AG10803 (cell line): ENCODE data around the gene DCTN1.

ENCODE experiments used
- DNase-seq: peaks from one replicate; pipeline ENCODE4 v3.0.0; 2010; ENCODE audit warnings: low read depth
- H3K4me3 ChIP-seq: 2 replicates; pipeline ENCODE4 v1.5.1; 2011; ENCODE audit warnings: mild to moderate bottlenecking, low read length, control low read depth
- CTCF ChIP-seq: conservative IDR thresholded peaks from 2 replicates; pipeline ENCODE4 v1.5.1; 2011; ENCODE audit warnings: mild to moderate bottlenecking, low read length, control low read depth, inconsistent platforms

DCTN1 gene

GRCh38 chr2:74327199-74327598 lies 52.9 kb downstream of the DCTN1 start:
- TF ChIP-seq CTCF = no peak
- no peak for DNase-seq
- H3K4me3 ChIP-seq = no peak overlapping the region

- H3K4me3 ChIP-seq = no peak overlapping the region
- no peak for TF ChIP-seq CTCF
- no peak for DNase-seq
Observed at GRCh38 chr2:74325815-74326214, 54.3 kb downstream of the DCTN1 start.

- DNase-seq = no peak
- TF ChIP-seq CTCF = no peak
- H3K4me3 ChIP-seq = no peak overlapping the region
Observed at GRCh38 chr2:74321737-74322136, 58.4 kb downstream of the DCTN1 start.

GRCh38 chr2:74317701-74318100 lies 62.4 kb downstream of the DCTN1 start:
- no peak overlapping the region for H3K4me3 ChIP-seq
- TF ChIP-seq CTCF = no peak
- no peak for DNase-seq

GRCh38 chr2:74316627-74317295 lies 63.4 kb downstream of the DCTN1 start:
- TF ChIP-seq CTCF = no peak
- H3K4me3 ChIP-seq = no peak overlapping the region
- no peak for DNase-seq

GRCh38 chr2:74314107-74314506 lies 66.0 kb downstream of the DCTN1 start:
- no peak for TF ChIP-seq CTCF
- no peak overlapping the region for H3K4me3 ChIP-seq
- no peak for DNase-seq

GRCh38 chr2:74313497-74313896 lies 66.6 kb downstream of the DCTN1 start:
- H3K4me3 ChIP-seq = no peak overlapping the region
- DNase-seq = no peak
- TF ChIP-seq CTCF = no peak
